HEK293 (cell line): ENCODE measurements around the gene SH3BP1.

Experiments used
- CTCF ChIA-PET: fragments of 350-600 bp; formaldehyde crosslinking; extraction: SDS; loops from one replicate; lab custom pipeline; 2021; ENCODE audit warnings: antibody characterized with exemption; lab: Yijun Ruan, JAX
- POLR2A ChIA-PET: fragments of 300-600 bp; formaldehyde crosslinking; extraction: SDS; loops from one replicate; lab custom pipeline; 2020; ENCODE audit warnings: antibody characterized with exemption, inconsistent platforms; lab: Yijun Ruan, JAX
- H3K27ac ChIP-seq: fragments of 200-500 bp; sonication (Bioruptor generic); 2 replicates; pipeline ENCODE4 v1.5.1; 2014; ENCODE audit warnings: low read depth, low read length, control low read depth, inconsistent platforms; ENCODE audit errors: extremely low read depth
- H3K36me3 ChIP-seq, 2 experiments: fragments of 200-500 bp in 1 of 2; sonication (Bioruptor generic) in 1 of 2; 1 replicate in 1 of 2; 2 replicates in 1 of 2; pipeline ENCODE4 v1.5.1; 2014 to 2017; ENCODE audit warnings: inconsistent platforms in 2 of 2, low read length in 2 of 2; ENCODE audit not compliant: control insufficient read depth in 2 of 2, insufficient read depth in 1 of 2
- H3K4me1 ChIP-seq: fragments of 200-500 bp; sonication (Bioruptor generic); 2 replicates; pipeline ENCODE4 v1.5.1; 2014; ENCODE audit warnings: mild to moderate bottlenecking, low read length, inconsistent platforms; ENCODE audit not compliant: control insufficient read depth, insufficient read depth
- H3K4me3 ChIP-seq: 2 replicates; pipeline ENCODE4 v1.5.1; 2011; ENCODE audit warnings: low read depth, mild to moderate bottlenecking, control low read depth, low read length, moderate library complexity
- H3K9me3 ChIP-seq: fragments of 200-500 bp; sonication (Bioruptor generic); 2 replicates; pipeline ENCODE4 v1.5.1; 2014; ENCODE audit warnings: low read depth, low read length, inconsistent platforms; ENCODE audit not compliant: control insufficient read depth, insufficient read depth
- BCL11A ChIP-seq: fragments of 450-650 bp; formaldehyde crosslinking; IDR thresholded peaks from 2 replicates; pipeline ENCODE4 v1.5.1; 2016; ENCODE audit warnings: low read depth, missing biosample characterization, missing genetic modification characterization
- GFI1B ChIP-seq: fragments of 450-650 bp; formaldehyde crosslinking; IDR thresholded peaks from 2 replicates; pipeline ENCODE4 v1.5.1; 2016; ENCODE audit warnings: missing biosample characterization, missing genetic modification characterization
- KLF1 ChIP-seq: fragments of 450-650 bp; formaldehyde crosslinking; IDR thresholded peaks from 2 replicates; pipeline ENCODE4 v1.5.1; 2016; ENCODE audit warnings: missing biosample characterization, missing genetic modification characterization
- SP7 ChIP-seq: fragments of 450-650 bp; formaldehyde crosslinking; IDR thresholded peaks from 2 replicates; pipeline ENCODE4 v1.5.1; 2016; ENCODE audit warnings: missing biosample characterization, missing genetic modification characterization
- ZBTB17 ChIP-seq: fragments of 450-650 bp; formaldehyde crosslinking; IDR thresholded peaks from 2 replicates; pipeline ENCODE4 v1.5.1; 2016; ENCODE audit warnings: missing biosample characterization, missing genetic modification characterization
- ZBTB21 ChIP-seq: fragments of 450-650 bp; formaldehyde crosslinking; IDR thresholded peaks from 2 replicates; pipeline ENCODE4 v1.5.1; 2017; ENCODE audit warnings: missing biosample characterization, missing genetic modification characterization
- ZNF121 ChIP-seq: fragments of 450-650 bp; formaldehyde crosslinking; IDR thresholded peaks from 2 replicates; pipeline ENCODE4 v1.5.1; 2016; ENCODE audit warnings: missing biosample characterization, missing genetic modification characterization
- ZNF19 ChIP-seq: fragments of 450-650 bp; formaldehyde crosslinking; IDR thresholded peaks from 2 replicates; pipeline ENCODE4; 2016; ENCODE audit warnings: missing biosample characterization, missing genetic modification characterization, low read depth
- ZNF214 ChIP-seq: fragments of 450-650 bp; formaldehyde crosslinking; IDR thresholded peaks from 2 replicates; pipeline ENCODE4 v1.5.1; 2017; ENCODE audit warnings: missing biosample characterization, mild to moderate bottlenecking, missing genetic modification characterization, borderline replicate concordance
- ZNF366 ChIP-seq: fragments of 450-650 bp; formaldehyde crosslinking; conservative IDR thresholded peaks from 2 replicates; pipeline ENCODE4 v1.5.1; 2016; ENCODE audit warnings: missing biosample characterization, missing genetic modification characterization
- ZNF426 ChIP-seq: fragments of 450-650 bp; formaldehyde crosslinking; IDR thresholded peaks from 2 replicates; pipeline ENCODE4 v1.5.1; 2017; ENCODE audit warnings: missing biosample characterization, missing genetic modification characterization, mild to moderate bottlenecking, inconsistent platforms, moderate library complexity
- ZNF473 ChIP-seq: fragments of 450-650 bp; formaldehyde crosslinking; IDR thresholded peaks from 2 replicates; pipeline ENCODE4 v1.5.1; 2017; ENCODE audit warnings: missing biosample characterization, missing genetic modification characterization
- ZNF514 ChIP-seq: fragments of 450-650 bp; formaldehyde crosslinking; IDR thresholded peaks from 2 replicates; pipeline ENCODE4 v1.5.1; 2016; ENCODE audit warnings: missing biosample characterization, missing genetic modification characterization
- ZNF518A ChIP-seq: fragments of 450-650 bp; formaldehyde crosslinking; conservative IDR thresholded peaks from 2 replicates; pipeline ENCODE4 v1.5.1; 2016; ENCODE audit warnings: low read depth, missing biosample characterization, missing genetic modification characterization
- ZNF549 ChIP-seq: fragments of 450-650 bp; IDR thresholded peaks from 2 replicates; pipeline ENCODE4 v1.5.1; 2018; ENCODE audit warnings: missing biosample characterization, missing genetic modification characterization, mild to moderate bottlenecking, inconsistent platforms, moderate library complexity
- ZNF558 ChIP-seq: fragments of 450-650 bp; formaldehyde crosslinking; IDR thresholded peaks from 2 replicates; pipeline ENCODE4 v1.5.1; 2016; ENCODE audit warnings: missing biosample characterization, missing genetic modification characterization
- ZNF677 ChIP-seq: fragments of 450-650 bp; IDR thresholded peaks from 2 replicates; pipeline ENCODE4 v1.5.0; 2018; ENCODE audit warnings: missing biosample characterization, mild to moderate bottlenecking, missing genetic modification characterization, moderate library complexity
- ZNF791 ChIP-seq: fragments of 450-650 bp; formaldehyde crosslinking; IDR thresholded peaks from 2 replicates; pipeline ENCODE4 v1.5.1; 2016; ENCODE audit warnings: missing biosample characterization, missing genetic modification characterization
- TF ChIP-seq, protein P1 (sequence below): fragments of 450-650 bp; formaldehyde crosslinking; IDR thresholded peaks from 2 replicates; pipeline ENCODE4 v1.5.1; 2017; ENCODE audit warnings: missing biosample characterization, missing genetic modification characterization

Gene SH3BP1

GRCh38 chr22:37663521-37664140, 24.2 kb downstream of the SH3BP1 start:
- H3K4me3 ChIP-seq = no peak overlapping the region
- TF ChIP-seq BCL11A (tag by site-specific recombination) (no peak), ZNF791 (no peak), KLF1 (no peak), ZNF366 (tag by site-specific recombination) (no peak), ZNF549 (tag by site-specific recombination) (no peak), ZNF558 (tag by site-specific recombination) (no peak), GFI1B (tag by site-specific recombination) (no peak), ZNF426 (tag by site-specific recombination) (no peak), ZNF121 (tag by site-specific recombination) (no peak), ZNF518A (no peak), ZNF19 (tag by site-specific recombination) (no peak), ZBTB17 (no peak), ZNF214 (tag by site-specific recombination) (no peak), SP7 (tag by site-specific recombination) (no peak), ZNF514 (no peak), ZNF677 (tag by site-specific recombination) (no peak), ZNF473 (tag by site-specific recombination) (no peak), ZBTB21 (no peak)
- TF ChIP-seq, protein P1, sequence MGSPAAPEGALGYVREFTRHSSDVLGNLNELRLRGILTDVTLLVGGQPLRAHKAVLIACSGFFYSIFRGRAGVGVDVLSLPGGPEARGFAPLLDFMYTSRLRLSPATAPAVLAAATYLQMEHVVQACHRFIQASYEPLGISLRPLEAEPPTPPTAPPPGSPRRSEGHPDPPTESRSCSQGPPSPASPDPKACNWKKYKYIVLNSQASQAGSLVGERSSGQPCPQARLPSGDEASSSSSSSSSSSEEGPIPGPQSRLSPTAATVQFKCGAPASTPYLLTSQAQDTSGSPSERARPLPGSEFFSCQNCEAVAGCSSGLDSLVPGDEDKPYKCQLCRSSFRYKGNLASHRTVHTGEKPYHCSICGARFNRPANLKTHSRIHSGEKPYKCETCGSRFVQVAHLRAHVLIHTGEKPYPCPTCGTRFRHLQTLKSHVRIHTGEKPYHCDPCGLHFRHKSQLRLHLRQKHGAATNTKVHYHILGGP (tag by site-specific recombination) = no peak
- H3K4me1 ChIP-seq = peaks cover 12% of the 10 kb centered on the region
- H3K27ac ChIP-seq = no peak overlapping the region
- H3K9me3 ChIP-seq = no peaks in the 10 kb centered on the region
- POLR2A ChIA-PET = interaction anchor here (0.6 to 1.0 kb wide), 4 partner anchors 11 to 1820 kb away, joined by 3 to 6 read pairs (median 4); partner anchors contain the start of gene LGALS1
- CTCF ChIA-PET = interaction anchor here (0.6 to 7.0 kb wide), 8 partner anchors 11 to 1160 kb away, joined by 3 to 87 read pairs (median 8); partner anchors contain the start of gene LGALS1
- H3K36me3 ChIP-seq = peaks cover 11 to 36% of the 10 kb centered on the region in 2 experiments; a peak in 2 of 3 replicates
